Measurements from ENCODE around the gene DKC1.

DNA sequence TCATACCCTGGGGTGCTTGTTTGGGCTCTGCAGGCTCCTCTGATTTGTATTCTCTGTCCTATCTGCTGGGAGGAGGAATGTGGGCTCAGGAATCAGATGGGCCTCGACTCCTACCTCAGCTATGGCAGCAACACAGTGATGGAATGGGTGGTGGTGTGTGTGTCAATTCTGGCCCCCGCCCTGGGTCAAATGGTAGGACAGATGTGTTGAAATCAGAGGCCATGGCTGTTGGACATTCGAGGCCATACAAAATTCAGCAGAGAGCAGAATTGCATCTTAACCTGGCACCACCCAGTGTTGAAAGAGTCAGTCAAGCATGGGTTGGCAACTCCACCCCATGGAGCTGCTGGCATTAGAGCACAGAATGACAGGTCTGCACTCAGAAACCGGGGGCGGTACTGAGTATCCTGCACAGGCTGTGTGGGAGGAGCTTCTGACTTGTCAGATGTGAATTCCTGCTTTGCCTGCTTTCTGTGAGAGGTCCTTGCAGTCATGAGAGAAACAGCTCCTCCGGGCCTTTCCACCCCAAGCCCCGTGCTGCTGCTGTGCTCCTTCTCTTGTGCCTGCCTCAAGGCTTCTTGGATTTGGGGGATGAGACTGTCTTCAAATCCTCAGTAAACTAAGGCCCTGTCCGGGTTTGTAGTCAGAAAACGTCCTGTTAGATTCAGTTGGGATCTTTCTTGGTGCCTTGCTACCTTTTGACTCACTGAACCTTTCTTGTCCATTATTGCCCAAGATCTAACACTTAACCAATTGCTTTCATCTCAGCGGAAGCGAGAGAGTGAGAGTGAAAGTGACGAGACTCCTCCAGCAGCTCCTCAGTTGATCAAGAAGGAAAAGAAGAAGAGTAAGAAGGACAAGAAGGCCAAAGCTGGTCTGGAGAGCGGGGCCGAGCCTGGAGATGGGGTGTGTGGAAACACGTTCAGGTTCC is 13.0 kb downstream of the DKC1 start:
- TF ChIP-seq EP300 (IDR thresholded peaks at IDR 0.05) = no peak
- TF ChIP-seq POLR2AphosphoS5 (IDR thresholded peaks at IDR 0.05) = no peak
- TF ChIP-seq, protein P1, sequence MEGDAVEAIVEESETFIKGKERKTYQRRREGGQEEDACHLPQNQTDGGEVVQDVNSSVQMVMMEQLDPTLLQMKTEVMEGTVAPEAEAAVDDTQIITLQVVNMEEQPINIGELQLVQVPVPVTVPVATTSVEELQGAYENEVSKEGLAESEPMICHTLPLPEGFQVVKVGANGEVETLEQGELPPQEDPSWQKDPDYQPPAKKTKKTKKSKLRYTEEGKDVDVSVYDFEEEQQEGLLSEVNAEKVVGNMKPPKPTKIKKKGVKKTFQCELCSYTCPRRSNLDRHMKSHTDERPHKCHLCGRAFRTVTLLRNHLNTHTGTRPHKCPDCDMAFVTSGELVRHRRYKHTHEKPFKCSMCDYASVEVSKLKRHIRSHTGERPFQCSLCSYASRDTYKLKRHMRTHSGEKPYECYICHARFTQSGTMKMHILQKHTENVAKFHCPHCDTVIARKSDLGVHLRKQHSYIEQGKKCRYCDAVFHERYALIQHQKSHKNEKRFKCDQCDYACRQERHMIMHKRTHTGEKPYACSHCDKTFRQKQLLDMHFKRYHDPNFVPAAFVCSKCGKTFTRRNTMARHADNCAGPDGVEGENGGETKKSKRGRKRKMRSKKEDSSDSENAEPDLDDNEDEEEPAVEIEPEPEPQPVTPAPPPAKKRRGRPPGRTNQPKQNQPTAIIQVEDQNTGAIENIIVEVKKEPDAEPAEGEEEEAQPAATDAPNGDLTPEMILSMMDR (IDR thresholded peaks at IDR 0.05) = no peak
- TF ChIP-seq POLR2A (IDR thresholded peaks at IDR 0.05) = no peak
